Measurements from ENCODE around the gene SDR39U1.

SDR39U1 gene

DNA sequence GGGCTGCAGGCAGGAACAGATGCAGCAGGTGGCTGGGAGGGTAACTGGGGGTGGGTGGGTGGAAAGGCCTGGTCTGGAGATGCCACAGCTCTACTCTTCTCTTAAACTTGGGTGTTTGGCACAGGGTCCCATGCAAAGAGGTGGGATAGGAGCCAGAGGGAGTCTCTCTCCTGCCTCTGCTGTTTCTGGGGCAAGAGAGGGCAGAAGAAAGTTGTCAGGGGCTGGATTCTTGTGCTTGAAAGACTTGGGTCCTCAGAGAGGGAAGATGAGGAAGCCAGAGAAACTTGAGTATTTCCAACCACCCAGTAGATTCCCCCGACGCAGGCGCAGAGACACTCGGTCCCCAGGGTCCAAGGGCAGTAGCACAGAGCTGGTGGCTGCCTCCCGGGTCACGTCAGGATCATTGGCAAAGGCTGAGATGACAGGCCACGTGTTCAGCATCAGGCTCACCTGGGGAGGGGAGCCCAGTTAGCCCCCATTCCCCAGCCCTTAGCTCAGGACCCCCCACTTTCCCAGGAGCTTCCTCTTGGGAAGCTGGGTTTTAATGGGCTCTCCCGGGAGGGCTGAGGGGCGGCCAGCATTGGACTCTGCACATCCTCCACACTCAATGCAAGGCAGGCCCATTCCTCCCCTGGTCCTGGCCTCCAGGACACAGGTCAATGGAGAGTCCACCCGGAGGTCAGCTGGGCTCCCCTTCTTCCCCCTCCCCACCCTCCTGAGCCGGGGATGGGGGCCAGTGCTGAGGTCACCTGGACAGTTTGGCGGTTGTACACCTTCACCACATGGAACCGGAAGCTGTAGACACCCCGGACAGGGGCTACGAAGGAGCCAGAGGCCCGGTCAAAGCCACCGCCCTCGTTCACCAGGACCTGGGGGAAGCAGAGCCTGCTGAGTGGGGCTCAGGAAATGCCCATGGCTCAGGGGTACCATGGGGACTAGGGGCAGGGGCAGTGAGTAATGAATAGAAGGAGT is 14.8 kb downstream of the SDR39U1 start:
- no peak for TF ChIP-seq SPI1 (IDR thresholded peaks at IDR 0.05; ENCODE audit: borderline replicate concordance, low read depth)
- no peak for TF ChIP-seq CTCF (IDR thresholded peaks at IDR 0.05; ENCODE audit: insufficient read depth, low read length)
- TF ChIP-seq REST (IDR thresholded peaks at IDR 0.05; ENCODE audit: insufficient replicate concordance, low read depth), result no peak
- TF ChIP-seq GABPA (IDR thresholded peaks at IDR 0.05; ENCODE audit: low read depth), result no peak
- DNase-seq (ENCODE audit: low read depth in 1 of 2, low spot score in 1 of 2), result no peak
- no peaks in the 10 kb centered on the region for H3K27me3 ChIP-seq (ENCODE audit: insufficient read depth, poor library complexity, severe bottlenecking)
- H3K4me3 ChIP-seq (replicated peaks; ENCODE audit: insufficient read depth, low read length), result no peak overlapping the region
- H3K27ac ChIP-seq (replicated peaks), result no peak overlapping the region

GRCh38 chr14:24426912-24427536 is 15.6 kb downstream of the SDR39U1 start:
- Histone ChIP-seq H3K27ac (replicated peaks) (no peak overlapping the region), H3K4me3 (replicated peaks; ENCODE audit: insufficient read depth, low read length) (no peak overlapping the region)

More at GRCh38 chr14:24426912-24427536, 15.6 kb downstream of the SDR39U1 start:
- TF ChIP-seq GABPA (IDR thresholded peaks at IDR 0.05; ENCODE audit: low read depth) (no peak), REST (IDR thresholded peaks at IDR 0.05; ENCODE audit: insufficient replicate concordance, low read depth) (no peak), SPI1 (IDR thresholded peaks at IDR 0.05; ENCODE audit: borderline replicate concordance, low read depth) (no peak), CTCF (IDR thresholded peaks at IDR 0.05; ENCODE audit: insufficient read depth, low read length) (no peak), POLR2AphosphoS5 (IDR thresholded peaks at IDR 0.05; ENCODE audit: low read depth) (no peak)
- no peak for DNase-seq (ENCODE audit: low read depth in 1 of 2, low spot score in 1 of 2)
- no peaks in the 10 kb centered on the region for H3K27me3 ChIP-seq (ENCODE audit: insufficient read depth, poor library complexity, severe bottlenecking)

All from HL-60 (cell line).